GM12878 (cell line): Measurements from ENCODE around the gene GPRIN1. TPM values are rescaled to one million over a fixed set of nuclear protein-coding genes. Genes with fewer than 3 reads are reported as not detected.

Source experiments
- ATAC-seq: fragments of 200-7000 bp; cut with Tn5 transposase; 3 replicates; pipeline ENCODE4 v1.9.1; 2020; ENCODE audit warnings: mild to moderate bottlenecking, moderate library complexity
- BruUV-seq: library from RNA; stranded (reverse); fragments of 400-500 nt; replicated peaks from 2 replicates; lab custom pipeline; 2021; lab: Mats Ljungman, UMichigan
- CTCF ChIA-PET: fragments of 300-600 bp; sonication (Branson Sonifier 250); formaldehyde crosslinking; extraction: SDS; loops from one replicate; lab custom pipeline; 2021; ENCODE audit warnings: inconsistent platforms; lab: Yijun Ruan, JAX
- POLR2A ChIA-PET: fragments of 350-600 bp; formaldehyde crosslinking; extraction: SDS; loops from one replicate; lab custom pipeline; 2021; ENCODE audit warnings: inconsistent platforms; lab: Charles Lee
- RAD21 ChIA-PET: fragments of 300-600 bp; sonication (Branson Sonifier 250); formaldehyde crosslinking; loops from one replicate; lab custom pipeline; 2023; ENCODE audit warnings: antibody characterized with exemption; ENCODE audit not compliant: unreplicated experiment; lab: Charles Lee
- SMC1A ChIA-PET: fragments of 300-600 bp; sonication (Branson Sonifier 250); formaldehyde crosslinking; loops from one replicate; lab custom pipeline; 2023; ENCODE audit not compliant: unreplicated experiment, uncharacterized antibody; lab: Charles Lee
- DNase-seq: peaks from one replicate; pipeline ENCODE4 v3.0.0-alpha.2; 2011; ENCODE audit warnings: low read depth, low spot score
- FAIRE-seq: peaks from 3 replicates; lab custom pipeline; 2011; peaks lifted over from hg19 to GRCh38; lab: Jason Lieb, UNC
- H2AFZ ChIP-seq: 2 replicates; pipeline ENCODE4 v1.6.0; 2011; ENCODE audit warnings: low read depth, low read length, control low read depth; ENCODE audit not compliant: control insufficient read depth
- H3K27ac ChIP-seq: 2 replicates; pipeline ENCODE4 v1.5.1; 2011; ENCODE audit warnings: control low read depth; ENCODE audit not compliant: control insufficient read depth, insufficient read depth
- H3K27me3 ChIP-seq, 2 experiments: replicated peaks in 1 of 2; 2 replicates each; pipeline versions ENCODE4 v1.6.0 to v1.6.1; 2011; ENCODE audit warnings: low read length in 1 of 2; ENCODE audit not compliant: control insufficient read depth in 2 of 2, insufficient read depth in 2 of 2
- H3K36me3 ChIP-seq, 2 experiments: 2 replicates each; pipeline ENCODE4 v1.5.1; 2011; ENCODE audit warnings: low read length in 1 of 2; ENCODE audit not compliant: control insufficient read depth in 2 of 2, insufficient read depth in 2 of 2
- H3K4me1 ChIP-seq: 2 replicates; pipeline ENCODE4 v1.6.1; 2011; ENCODE audit warnings: mild to moderate bottlenecking, low read length, moderate library complexity, mixed read lengths; ENCODE audit not compliant: control insufficient read depth, insufficient read depth
- H3K4me2 ChIP-seq: 2 replicates; pipeline ENCODE4 v1.6.0; 2011; ENCODE audit warnings: control low read depth; ENCODE audit not compliant: control insufficient read depth, insufficient read depth
- H3K4me3 ChIP-seq: fragments of 200-600 bp; sonication (generic); 2 replicates; pipeline ENCODE4 v1.5.1; 2016
- H3K79me2 ChIP-seq: 2 replicates; pipeline ENCODE4 v1.6.0; 2011; ENCODE audit warnings: low read length; ENCODE audit not compliant: control insufficient read depth, insufficient read depth
- H3K9ac ChIP-seq: 2 replicates; pipeline ENCODE4 v1.8.0; 2011; ENCODE audit warnings: low read length, control low read depth, mixed read lengths; ENCODE audit not compliant: control insufficient read depth, insufficient read depth
- H3K9me3 ChIP-seq: replicated peaks from 3 replicates; pipeline ENCODE4 v1.5.1; 2011; ENCODE audit warnings: mild to moderate bottlenecking, low read length; ENCODE audit not compliant: control insufficient read depth, insufficient read depth
- H4K20me1 ChIP-seq: 2 replicates; pipeline ENCODE4 v1.6.0; 2011; ENCODE audit not compliant: control insufficient read depth, insufficient read depth
- NFYA ChIP-seq: IDR thresholded peaks from 2 replicates; pipeline ENCODE4 v1.6.1; 2011; ENCODE audit warnings: low read depth, mild to moderate bottlenecking, low read length, improper control_type of control experiment, borderline replicate concordance
- NR2C1 ChIP-seq: fragments of 450-650 bp; IDR thresholded peaks from 2 replicates; pipeline ENCODE4 v1.6.1; 2017; ENCODE audit warnings: antibody characterized with exemption, mild to moderate bottlenecking, moderate library complexity
- RCOR1 ChIP-seq: conservative IDR thresholded peaks from 2 replicates; pipeline ENCODE4 v1.6.1; 2012; ENCODE audit warnings: low read depth, low read length, improper control_type of control experiment
- TAF1 ChIP-seq: IDR thresholded peaks from 2 replicates; pipeline ENCODE4 v1.6.1; 2011; ENCODE audit warnings: mild to moderate bottlenecking, low read depth, low read length, borderline replicate concordance
- WGBS: methylation state at CpG from one replicate; pipeline ENCODE4 v1.1.6; 2016; ENCODE audit warnings: low lambda C conversion rate; ENCODE audit not compliant: insufficient replicate concordance, insufficient coverage; ENCODE audit errors: missing lambda C conversion rate; 5-methylcytosine and 5-hydroxymethylcytosine counted together
- in situ Hi-C: fragments of 300-500 bp; cut with MboI; formaldehyde crosslinking; loops from 9 replicates; pipeline ENCODE4 v1.14.3; 2018; ENCODE audit warnings: mixed read lengths
- intact Hi-C: fragments of 100-400 bp; cut with micrococcal nuclease; formaldehyde crosslinking; loops from one replicate; pipeline ENCODE4 v1.14.2; 2022; ENCODE audit not compliant: unreplicated experiment
- polyA plus RNA-seq, 11 experiments: library from polyadenylated mRNA; depleted of rRNA in 4 of 11; unstranded in 6 of 11; stranded (reverse) in 5 of 11; fragments of >200 nt; fragmentation: Nextera tagmentation in 4 of 11; fragmentation: Illumina TruSeq in 1 of 11; extraction: Ambion mirVana in 4 of 11; extraction: Trizol in 1 of 11; gene quantifications; 1 replicate in 1 of 11; 2 replicates in 10 of 11; pipeline versions ENCODE4 v1.2.1 to v1.2.3, GENCODE V29; 2011 to 2016; ENCODE audit warnings: inconsistent platforms in 2 of 11, missing spikeins in 2 of 11, low read depth in 1 of 11
- total RNA-seq, 4 experiments: library from RNA; depleted of rRNA in 3 of 4; stranded (reverse); fragments of >200 nt in 3 of 4; fragmentation: Illumina TruSeq in 1 of 4; extraction: Trizol in 1 of 4; gene quantifications; 2 replicates each; pipeline versions ENCODE4 v1.2.1 to v1.2.3, GENCODE V29; 2013 to 2021
- TF ChIP-seq, protein P1 (sequence below): fragments of 450-650 bp; IDR thresholded peaks from 2 replicates; pipeline ENCODE4 v1.6.1; 2017; ENCODE audit warnings: antibody characterized with exemption, mild to moderate bottlenecking, moderate library complexity
- TF ChIP-seq, protein P2 (sequence below): fragments of 450-650 bp; IDR thresholded peaks from 2 replicates; pipeline ENCODE4 v1.6.1; 2017; ENCODE audit warnings: low read depth, mild to moderate bottlenecking, moderate library complexity
- TF ChIP-seq, protein P3 (sequence below): fragments of 450-650 bp; formaldehyde crosslinking; IDR thresholded peaks from 2 replicates; pipeline ENCODE4 v1.4.0; 2022; ENCODE audit warnings: mild to moderate bottlenecking, moderate library complexity
- TF ChIP-seq, protein P4 (sequence below): fragments of 450-650 bp; IDR thresholded peaks from 2 replicates; pipeline ENCODE4 v1.6.1; 2017; ENCODE audit warnings: mild to moderate bottlenecking, moderate library complexity

Gene GPRIN1
- total and polyA plus RNA-seq, 10 of the 15 experiments (the other 5 are each of a cell fraction or from before 2014, with no cell fraction given), result 0.52 to 16.3 (median 4.5) TPM

- in situ Hi-C loops, result no loop called here
- 39% methylated on average over 13 of the region's 13 CpGs for WGBS
- intact Hi-C loops, result no loop called here
- ATAC-seq, result no peak
- SMC1A ChIA-PET, result no interaction called here
- DNase-seq, result no peak
- Histone ChIP-seq H4K20me1 (no peaks in the 10 kb centered on the region), H3K79me2 (no peaks in the 10 kb centered on the region), H3K9me3 (no peaks in the 10 kb centered on the region), H3K27me3 (peaks cover 6 to 7% of the 10 kb centered on the region in 2 experiments), H2AFZ (no peak overlapping the region), H3K4me3 (no peak overlapping the region), H3K27ac (no peak overlapping the region), H3K4me1 (no peaks in the 10 kb centered on the region), H3K9ac (no peak overlapping the region), H3K4me2 (no peak overlapping the region), H3K36me3 (no peaks in the 10 kb centered on the region)
- no TSS peak for BruUV-seq
- CTCF ChIA-PET, result interaction anchor here (0.5 to 2.1 kb wide), 5 partner anchors 16 to 886 kb away, joined by 3 to 7 read pairs (median 3); no protein-coding TSS in a partner anchor
- FAIRE-seq, result no peak
- RAD21 ChIA-PET, result interaction anchor here (1.2 kb wide), 1 partner anchor 39 kb away, joined by 3 read pairs; no protein-coding TSS in a partner anchor
- POLR2A ChIA-PET, result no interaction called here
- TF ChIP-seq NFYA, result no peak
- TF ChIP-seq RCOR1, result no peak
- no peak for TF ChIP-seq TAF1
- TF ChIP-seq NR2C1, result no peak
- TF ChIP-seq, protein P1, sequence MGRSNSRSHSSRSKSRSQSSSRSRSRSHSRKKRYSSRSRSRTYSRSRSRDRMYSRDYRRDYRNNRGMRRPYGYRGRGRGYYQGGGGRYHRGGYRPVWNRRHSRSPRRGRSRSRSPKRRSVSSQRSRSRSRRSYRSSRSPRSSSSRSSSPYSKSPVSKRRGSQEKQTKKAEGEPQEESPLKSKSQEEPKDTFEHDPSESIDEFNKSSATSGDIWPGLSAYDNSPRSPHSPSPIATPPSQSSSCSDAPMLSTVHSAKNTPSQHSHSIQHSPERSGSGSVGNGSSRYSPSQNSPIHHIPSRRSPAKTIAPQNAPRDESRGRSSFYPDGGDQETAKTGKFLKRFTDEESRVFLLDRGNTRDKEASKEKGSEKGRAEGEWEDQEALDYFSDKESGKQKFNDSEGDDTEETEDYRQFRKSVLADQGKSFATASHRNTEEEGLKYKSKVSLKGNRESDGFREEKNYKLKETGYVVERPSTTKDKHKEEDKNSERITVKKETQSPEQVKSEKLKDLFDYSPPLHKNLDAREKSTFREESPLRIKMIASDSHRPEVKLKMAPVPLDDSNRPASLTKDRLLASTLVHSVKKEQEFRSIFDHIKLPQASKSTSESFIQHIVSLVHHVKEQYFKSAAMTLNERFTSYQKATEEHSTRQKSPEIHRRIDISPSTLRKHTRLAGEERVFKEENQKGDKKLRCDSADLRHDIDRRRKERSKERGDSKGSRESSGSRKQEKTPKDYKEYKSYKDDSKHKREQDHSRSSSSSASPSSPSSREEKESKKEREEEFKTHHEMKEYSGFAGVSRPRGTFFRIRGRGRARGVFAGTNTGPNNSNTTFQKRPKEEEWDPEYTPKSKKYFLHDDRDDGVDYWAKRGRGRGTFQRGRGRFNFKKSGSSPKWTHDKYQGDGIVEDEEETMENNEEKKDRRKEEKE, result no peak
- TF ChIP-seq, protein P2, sequence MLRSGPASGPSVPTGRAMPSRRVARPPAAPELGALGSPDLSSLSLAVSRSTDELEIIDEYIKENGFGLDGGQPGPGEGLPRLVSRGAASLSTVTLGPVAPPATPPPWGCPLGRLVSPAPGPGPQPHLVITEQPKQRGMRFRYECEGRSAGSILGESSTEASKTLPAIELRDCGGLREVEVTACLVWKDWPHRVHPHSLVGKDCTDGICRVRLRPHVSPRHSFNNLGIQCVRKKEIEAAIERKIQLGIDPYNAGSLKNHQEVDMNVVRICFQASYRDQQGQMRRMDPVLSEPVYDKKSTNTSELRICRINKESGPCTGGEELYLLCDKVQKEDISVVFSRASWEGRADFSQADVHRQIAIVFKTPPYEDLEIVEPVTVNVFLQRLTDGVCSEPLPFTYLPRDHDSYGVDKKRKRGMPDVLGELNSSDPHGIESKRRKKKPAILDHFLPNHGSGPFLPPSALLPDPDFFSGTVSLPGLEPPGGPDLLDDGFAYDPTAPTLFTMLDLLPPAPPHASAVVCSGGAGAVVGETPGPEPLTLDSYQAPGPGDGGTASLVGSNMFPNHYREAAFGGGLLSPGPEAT, result no peak
- TF ChIP-seq, protein P3, sequence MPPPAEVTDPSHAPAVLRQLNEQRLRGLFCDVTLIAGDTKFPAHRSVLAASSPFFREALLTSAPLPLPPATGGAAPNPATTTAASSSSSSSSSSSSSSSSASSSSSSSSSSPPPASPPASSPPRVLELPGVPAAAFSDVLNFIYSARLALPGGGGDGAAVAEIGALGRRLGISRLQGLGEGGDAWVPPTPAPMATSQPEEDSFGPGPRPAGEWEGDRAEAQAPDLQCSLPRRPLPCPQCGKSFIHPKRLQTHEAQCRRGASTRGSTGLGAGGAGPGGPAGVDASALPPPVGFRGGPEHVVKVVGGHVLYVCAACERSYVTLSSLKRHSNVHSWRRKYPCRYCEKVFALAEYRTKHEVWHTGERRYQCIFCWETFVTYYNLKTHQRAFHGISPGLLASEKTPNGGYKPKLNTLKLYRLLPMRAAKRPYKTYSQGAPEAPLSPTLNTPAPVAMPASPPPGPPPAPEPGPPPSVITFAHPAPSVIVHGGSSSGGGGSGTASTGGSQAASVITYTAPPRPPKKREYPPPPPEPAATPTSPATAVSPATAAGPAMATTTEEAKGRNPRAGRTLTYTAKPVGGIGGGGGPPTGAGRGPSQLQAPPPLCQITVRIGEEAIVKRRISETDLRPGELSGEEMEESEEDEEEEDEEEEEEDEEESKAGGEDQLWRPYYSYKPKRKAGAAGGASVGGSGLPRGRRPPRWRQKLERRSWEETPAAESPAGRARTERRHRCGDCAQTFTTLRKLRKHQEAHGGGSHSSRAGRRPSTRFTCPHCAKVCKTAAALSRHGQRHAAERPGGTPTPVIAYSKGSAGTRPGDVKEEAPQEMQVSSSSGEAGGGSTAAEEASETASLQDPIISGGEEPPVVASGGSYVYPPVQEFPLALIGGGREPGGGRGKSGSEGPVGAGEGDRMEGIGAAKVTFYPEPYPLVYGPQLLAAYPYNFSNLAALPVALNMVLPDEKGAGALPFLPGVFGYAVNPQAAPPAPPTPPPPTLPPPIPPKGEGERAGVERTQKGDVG (CRISPR knock-in tag), result no peak
- TF ChIP-seq, protein P4, sequence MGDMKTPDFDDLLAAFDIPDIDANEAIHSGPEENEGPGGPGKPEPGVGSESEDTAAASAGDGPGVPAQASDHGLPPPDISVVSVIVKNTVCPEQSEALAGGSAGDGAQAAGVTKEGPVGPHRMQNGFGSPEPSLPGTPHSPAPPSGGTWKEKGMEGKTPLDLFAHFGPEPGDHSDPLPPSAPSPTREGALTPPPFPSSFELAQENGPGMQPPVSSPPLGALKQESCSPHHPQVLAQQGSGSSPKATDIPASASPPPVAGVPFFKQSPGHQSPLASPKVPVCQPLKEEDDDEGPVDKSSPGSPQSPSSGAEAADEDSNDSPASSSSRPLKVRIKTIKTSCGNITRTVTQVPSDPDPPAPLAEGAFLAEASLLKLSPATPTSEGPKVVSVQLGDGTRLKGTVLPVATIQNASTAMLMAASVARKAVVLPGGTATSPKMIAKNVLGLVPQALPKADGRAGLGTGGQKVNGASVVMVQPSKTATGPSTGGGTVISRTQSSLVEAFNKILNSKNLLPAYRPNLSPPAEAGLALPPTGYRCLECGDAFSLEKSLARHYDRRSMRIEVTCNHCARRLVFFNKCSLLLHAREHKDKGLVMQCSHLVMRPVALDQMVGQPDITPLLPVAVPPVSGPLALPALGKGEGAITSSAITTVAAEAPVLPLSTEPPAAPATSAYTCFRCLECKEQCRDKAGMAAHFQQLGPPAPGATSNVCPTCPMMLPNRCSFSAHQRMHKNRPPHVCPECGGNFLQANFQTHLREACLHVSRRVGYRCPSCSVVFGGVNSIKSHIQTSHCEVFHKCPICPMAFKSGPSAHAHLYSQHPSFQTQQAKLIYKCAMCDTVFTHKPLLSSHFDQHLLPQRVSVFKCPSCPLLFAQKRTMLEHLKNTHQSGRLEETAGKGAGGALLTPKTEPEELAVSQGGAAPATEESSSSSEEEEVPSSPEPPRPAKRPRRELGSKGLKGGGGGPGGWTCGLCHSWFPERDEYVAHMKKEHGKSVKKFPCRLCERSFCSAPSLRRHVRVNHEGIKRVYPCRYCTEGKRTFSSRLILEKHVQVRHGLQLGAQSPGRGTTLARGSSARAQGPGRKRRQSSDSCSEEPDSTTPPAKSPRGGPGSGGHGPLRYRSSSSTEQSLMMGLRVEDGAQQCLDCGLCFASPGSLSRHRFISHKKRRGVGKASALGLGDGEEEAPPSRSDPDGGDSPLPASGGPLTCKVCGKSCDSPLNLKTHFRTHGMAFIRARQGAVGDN, result no peak
Measured at GRCh38 chr5:176621661-176622079, 11.7 kb upstream of the GPRIN1 start.
